CD4-positive, alpha-beta memory T cell (primary cell): ENCODE results near the gene DGCR6L. TPM values are rescaled to one million over a fixed set of nuclear protein-coding genes. Genes with fewer than 3 reads are reported as not detected.
"Not testable (repeated sequence)": the region's sequence is repeated elsewhere in the genome, so short reads cannot be mapped to it uniquely, and the experiment has no call there.

Experiments used
- CTCF ChIA-PET: fragments of 350-600 bp; sonication (Branson Sonifier 250); formaldehyde crosslinking; loops from one replicate; lab custom pipeline; 2021; ENCODE audit warnings: inconsistent platforms; ENCODE audit not compliant: partially characterized antibody; lab: Charles Lee
- POLR2A ChIA-PET: fragments of 350-600 bp; sonication (Branson Sonifier 250); formaldehyde crosslinking; loops from one replicate; lab custom pipeline; 2021; ENCODE audit not compliant: partially characterized antibody; lab: Charles Lee
- DNase-seq, 5 donors: peaks; one replicate each; pipeline versions ENCODE4 v3.0.0 to v3.0.0-alpha.2; 2020 to 2022; ENCODE audit warnings: mixed read lengths in 1 of 5
- H3K27ac ChIP-seq: one replicate; pipeline ENCODE4 v1.7.0; 2013; ENCODE audit warnings: low read depth, low read length
- H3K27me3 ChIP-seq: 2 replicates; pipeline ENCODE4 v1.7.0; 2013; ENCODE audit warnings: mild to moderate bottlenecking, low read length, moderate library complexity; ENCODE audit not compliant: insufficient read depth
- H3K36me3 ChIP-seq: 2 replicates; pipeline ENCODE4 v1.7.0; 2013; ENCODE audit warnings: mild to moderate bottlenecking, low read length, moderate library complexity; ENCODE audit not compliant: insufficient read depth
- H3K4me1 ChIP-seq: 2 replicates; pipeline ENCODE4 v1.7.0; 2013; ENCODE audit warnings: mild to moderate bottlenecking, low read length, moderate library complexity; ENCODE audit not compliant: insufficient read depth
- H3K4me3 ChIP-seq, 2 donors: one replicate each; pipeline ENCODE4 v1.7.0; 2013; ENCODE audit warnings: low read length in 2 of 2, mild to moderate bottlenecking in 1 of 2
- H3K9me3 ChIP-seq, 2 donors: one replicate each; pipeline ENCODE4 v1.7.0; 2013; ENCODE audit warnings: low read length in 2 of 2, control low read depth in 1 of 2; ENCODE audit not compliant: control insufficient read depth in 1 of 2
- H3K27ac Mint-ChIP-seq, 7 donors: one replicate each; pipeline ENCODE4 v1.8.0; 2020 to 2021; ENCODE audit warnings: mixed read lengths in 7 of 7, mild to moderate bottlenecking in 6 of 7, inconsistent platforms in 3 of 7, moderate library complexity in 3 of 7
- H3K27me3 Mint-ChIP-seq, 2 donors: one replicate each; pipeline ENCODE4 v1.8.0; 2020 to 2021; ENCODE audit warnings: mixed read lengths in 2 of 2
- H3K36me3 Mint-ChIP-seq, 2 donors: one replicate each; pipeline ENCODE4 v1.8.0; 2020 to 2021; ENCODE audit warnings: mixed read lengths in 2 of 2, inconsistent platforms in 1 of 2, mild to moderate bottlenecking in 1 of 2
- H3K4me1 Mint-ChIP-seq, 4 donors: one replicate each; pipeline ENCODE4 v1.8.0; 2020 to 2021; ENCODE audit warnings: mixed read lengths in 4 of 4, mild to moderate bottlenecking in 1 of 4
- H3K4me3 Mint-ChIP-seq, 8 donors: one replicate each; pipeline ENCODE4 v1.8.0; 2020 to 2021; ENCODE audit warnings: mixed read lengths in 8 of 8, mild to moderate bottlenecking in 7 of 8, moderate library complexity in 6 of 8, inconsistent platforms in 3 of 8
- H3K9me3 Mint-ChIP-seq, 8 donors: one replicate each; pipeline ENCODE4 v1.8.0; 2020 to 2021; ENCODE audit warnings: mixed read lengths in 8 of 8, mild to moderate bottlenecking in 5 of 8, inconsistent platforms in 3 of 8, moderate library complexity in 1 of 8
- intact Hi-C: fragments of 100-400 bp; cut with micrococcal nuclease; formaldehyde crosslinking; loops from one replicate; pipeline ENCODE4 v1.15.1; 2023
- polyA plus RNA-seq, 2 donors: library from polyadenylated mRNA; unstranded; fragments of 300-500 nt; fragmentation: Illumina TruSeq; gene quantifications; one replicate each; pipeline ENCODE4 v1.2.3, GENCODE V29; 2021
- total RNA-seq, 2 experiments: library from RNA; stranded (reverse); gene quantifications; one replicate each; pipeline ENCODE4 v1.2.3, GENCODE V29; 2021

The DGCR6L gene
- total and polyA plus RNA-seq, 4 experiments from 2014 or later: 39.9 to 145 (median 82.4) TPM

GRCh38 chr22:20266667-20267440 lies 53.0 kb downstream of the DGCR6L start:
- CTCF ChIA-PET, H3K27ac ChIP-seq, intact Hi-C loops, H3K36me3 ChIP-seq, H3K27me3 Mint-ChIP-seq, POLR2A ChIA-PET, H3K4me1 ChIP-seq, H3K9me3 Mint-ChIP-seq, H3K9me3 ChIP-seq, H3K4me3 ChIP-seq, H3K27me3 ChIP-seq, H3K36me3 Mint-ChIP-seq: not testable (repeated sequence)
- Mint-ChIP-seq H3K27ac (peak overlapping the region in 2 of 7 donors; percentile 74 to 89), H3K4me1 (peaks cover 0 to 12% (median 6%) of the 10 kb centered on the region in 4 donors), H3K4me3 (peak overlapping the region; percentile 51 to 79 (median 73))
- DNase-seq: peak in 1 of 5 donors; percentile 25

DNA sequence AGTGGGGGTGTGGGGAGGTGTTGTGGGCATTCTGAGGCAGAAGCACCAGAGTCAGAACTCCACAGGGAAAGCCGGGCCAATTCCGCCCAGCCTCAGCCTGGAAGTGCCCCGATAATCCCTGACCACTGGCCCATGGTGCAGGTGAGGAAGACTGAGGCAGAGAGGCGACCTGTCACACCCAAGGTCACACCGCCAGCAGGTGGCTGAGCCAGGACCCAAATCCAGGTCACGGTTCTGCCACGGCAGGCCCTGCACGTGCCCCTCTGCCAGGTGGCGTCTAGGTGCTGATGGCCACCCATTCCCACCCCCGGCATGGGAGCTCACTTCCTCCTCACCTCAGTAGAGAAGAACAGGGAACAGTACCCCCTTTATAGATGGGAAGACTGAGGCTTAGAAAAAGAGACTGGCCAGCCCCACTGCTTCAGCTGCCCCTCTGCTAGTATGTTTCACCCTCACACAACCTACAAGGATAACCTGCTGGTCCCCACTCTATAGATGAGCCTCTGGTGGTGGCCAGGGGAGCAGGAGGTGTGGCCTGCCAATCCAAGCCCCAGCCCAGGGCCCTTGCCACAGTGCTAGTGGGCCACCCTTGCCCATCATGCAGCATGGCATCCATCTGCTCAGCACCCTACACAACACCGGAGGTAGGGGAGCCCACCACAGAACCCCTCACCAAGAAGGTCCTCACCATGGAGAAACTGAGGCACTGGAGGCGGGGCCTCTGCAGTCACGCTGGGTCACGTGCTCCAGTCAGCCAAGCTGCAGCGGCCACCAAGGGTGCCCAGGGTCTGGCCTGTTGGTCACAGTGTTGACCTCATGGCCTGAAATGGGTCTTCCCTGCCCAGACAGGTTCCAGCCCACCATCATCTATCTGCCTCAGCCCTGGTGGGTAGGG lies 53.8 kb downstream of the DGCR6L start:
- POLR2A ChIA-PET, CTCF ChIA-PET, H3K9me3 ChIP-seq, H3K4me3 ChIP-seq, intact Hi-C loops, H3K36me3 ChIP-seq, H3K9me3 Mint-ChIP-seq, H3K27me3 ChIP-seq, H3K4me1 ChIP-seq, H3K27ac Mint-ChIP-seq, H3K27ac ChIP-seq, H3K36me3 Mint-ChIP-seq, H3K27me3 Mint-ChIP-seq: not testable (repeated sequence)
- DNase-seq: peak in 1 of 5 donors; percentile 31
- Mint-ChIP-seq H3K4me1 (peaks cover 0 to 12% (median 6%) of the 10 kb centered on the region in 4 donors), H3K4me3 (peak overlapping the region in 6 of 8 donors; percentile 31 to 79 (median 62))

DNA sequence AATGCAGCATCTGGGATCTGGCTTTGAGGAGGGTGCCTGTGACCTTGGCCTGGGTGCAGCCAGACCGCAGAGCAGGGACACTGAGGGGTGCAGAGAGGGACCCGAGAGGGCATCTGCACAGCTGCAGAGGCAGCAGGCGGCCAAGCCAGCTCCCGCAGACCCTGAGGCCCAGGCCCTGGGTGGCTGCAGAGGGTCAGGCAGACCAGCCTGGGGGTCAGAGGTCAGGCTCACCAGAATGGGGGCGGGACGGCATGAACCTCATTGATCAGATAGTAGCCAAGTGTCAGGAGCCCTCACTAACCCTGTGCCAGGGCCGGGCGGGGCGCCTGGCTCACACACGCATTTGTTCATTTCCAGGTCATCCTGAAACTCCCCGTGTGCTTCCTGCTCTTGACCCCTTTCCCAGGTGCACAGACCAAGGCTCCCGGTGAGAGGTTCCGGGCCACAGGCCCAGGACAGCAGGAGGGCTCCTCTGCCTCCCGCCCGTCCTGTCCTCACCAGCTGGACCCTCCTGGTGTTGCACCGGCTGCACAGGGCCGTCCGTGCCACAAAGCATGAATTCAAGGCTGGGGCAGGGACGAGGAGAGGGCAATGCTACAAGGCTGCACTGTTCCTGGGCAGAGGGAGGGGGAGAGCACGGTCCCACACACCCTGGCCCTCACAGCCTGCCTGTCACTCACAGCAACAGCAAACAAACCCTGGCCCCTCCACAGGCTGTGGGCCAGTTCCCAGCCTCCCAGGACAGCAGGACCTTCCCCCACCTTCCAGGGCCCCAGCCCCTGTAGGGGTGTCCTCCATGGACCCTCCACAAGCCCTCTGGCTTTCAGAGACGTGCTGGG lies 55.0 kb downstream of the DGCR6L start:
- peak overlapping the region in 1 of 7 donors; percentile 23 for H3K27ac Mint-ChIP-seq
- CTCF ChIA-PET: no interaction called here

More for the DNA sequence above, 55.0 kb downstream of the DGCR6L start:
- H3K36me3 Mint-ChIP-seq: no peaks in the 10 kb centered on the region
- peak in 1 of 5 donors; percentile 30 for DNase-seq
- intact Hi-C loops: no loop called here
- peaks cover 0 to 1% (median 0%) of the 10 kb centered on the region in 8 donors for H3K9me3 Mint-ChIP-seq
- H3K4me1 ChIP-seq: peaks cover 8% of the 10 kb centered on the region
- H3K4me3 Mint-ChIP-seq: peak overlapping the region in 2 of 8 donors; percentile 4 to 7
- no peaks in the 10 kb centered on the region for H3K36me3 ChIP-seq
- POLR2A ChIA-PET: no interaction called here
- no peaks in the 10 kb centered on the region for H3K27me3 ChIP-seq
- H3K4me1 Mint-ChIP-seq: peaks cover 0 to 12% (median 6%) of the 10 kb centered on the region in 4 donors
- no peaks in the 10 kb centered on the region for H3K9me3 ChIP-seq
- H3K27ac ChIP-seq: no peak overlapping the region
- H3K4me3 ChIP-seq: no peak overlapping the region
- peaks cover 0 to 1% of the 10 kb centered on the region in 2 donors for H3K27me3 Mint-ChIP-seq

Other genes with a start within 250 kb of the DGCR6L start
- 10 to 100 TPM; 47.6 to 48.2 TPM for gene DGCR8, start 239.8 kb downstream of the DGCR6L start, total RNA-seq
- gene DGCR8, start 239.8 kb downstream of the DGCR6L start, polyA plus RNA-seq: 1 to 10 TPM; 2.2 to 5.1 TPM
- gene RANBP1, start 204.0 kb downstream of the DGCR6L start, total RNA-seq: 10 to 100 TPM; 61.9 to 67.9 TPM
- gene RANBP1, start 204.0 kb downstream of the DGCR6L start, polyA plus RNA-seq: 100 to 1,000 TPM in 1 of 2 donors, 10 to 100 TPM in 1; 87.0 to 111 TPM
- gene TRMT2A, start 202.8 kb downstream of the DGCR6L start, total RNA-seq: 100 to 1,000 TPM; 110 to 126 TPM
- gene TRMT2A, start 202.8 kb downstream of the DGCR6L start, polyA plus RNA-seq: 10 to 100 TPM; 28.0 to 37.5 TPM
- 10 to 100 TPM; 80.0 to 81.7 TPM for gene ZDHHC8, start 188.3 kb downstream of the DGCR6L start, total RNA-seq
- 1 to 10 TPM; 1.0 to 7.0 TPM for gene ZDHHC8, start 188.3 kb downstream of the DGCR6L start, polyA plus RNA-seq
- gene CCDC188, start 169.0 kb downstream of the DGCR6L start, total RNA-seq: not detected
- gene CCDC188, start 169.0 kb downstream of the DGCR6L start, polyA plus RNA-seq: not detected
- 1 to 10 TPM; 2.1 to 2.7 TPM for gene RTN4R, start 51.7 kb downstream of the DGCR6L start, total RNA-seq
- 1 to 10 TPM; 1.7 to 6.3 TPM for gene RTN4R, start 51.7 kb downstream of the DGCR6L start, polyA plus RNA-seq
- gene ZNF74, start 74.1 kb upstream of the DGCR6L start, total RNA-seq: 10 to 100 TPM; 16.5 to 17.4 TPM
- 10 to 100 TPM in 1 of 2 donors, 1 to 10 TPM in 1; 3.0 to 10.1 TPM for gene ZNF74, start 74.1 kb upstream of the DGCR6L start, polyA plus RNA-seq
- 1 to 10 TPM; 2.6 to 2.7 TPM for gene SCARF2, start 117.8 kb upstream of the DGCR6L start, total RNA-seq
- gene SCARF2, start 117.8 kb upstream of the DGCR6L start, polyA plus RNA-seq: 1 to 10 TPM in 1 of 2 donors, under 1 TPM in 1; 0.12 to 1.1 TPM
- gene KLHL22, start 175.7 kb upstream of the DGCR6L start, total RNA-seq: 10 to 100 TPM; 60.2 to 63.1 TPM
- 10 to 100 TPM; 19.4 to 23.9 TPM for gene KLHL22, start 175.7 kb upstream of the DGCR6L start, polyA plus RNA-seq
- gene MED15, start 187.6 kb upstream of the DGCR6L start, total RNA-seq: 100 to 1,000 TPM; 225 to 237 TPM
- gene MED15, start 187.6 kb upstream of the DGCR6L start, polyA plus RNA-seq: 10 to 100 TPM; 15.6 to 86.8 TPM